Measurements from ENCODE around the gene NRXN2.

NRXN2 gene

DNA sequence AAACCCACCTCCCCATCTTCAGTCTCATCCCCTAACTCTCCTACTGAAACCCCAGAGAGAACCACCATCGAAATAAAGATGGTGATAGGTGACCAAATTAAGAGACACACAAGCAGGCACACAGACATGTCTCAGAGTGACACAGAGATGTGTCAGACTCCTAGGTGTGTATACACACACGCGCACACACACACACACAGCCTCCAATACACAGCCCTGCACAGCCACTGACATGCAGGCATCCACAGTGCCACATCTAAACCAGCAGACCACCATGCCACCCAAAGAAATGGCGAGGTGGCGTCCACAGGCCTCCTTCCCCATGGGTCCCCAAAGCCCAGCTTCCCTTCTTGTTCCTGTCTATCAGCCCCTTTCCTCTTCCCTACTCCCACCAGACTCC, 27.4 kb downstream of the NRXN2 start:
- no peak overlapping the region for H2BK15ac ChIP-seq (ENCODE audit: low read depth, poor library complexity, severe bottlenecking)
- no peak overlapping the region for H3K4ac ChIP-seq (ENCODE audit: low read depth in 1 of 2, low read length in 2 of 2)
- 90% methylated on average over 5 of the region's 5 CpGs for WGBS
- no peak overlapping the region for H2BK12ac ChIP-seq (ENCODE audit: low read length in 2 of 2)
- no peak overlapping the region for H4K91ac ChIP-seq (ENCODE audit: low read length)
- no peak overlapping the region for H3K27ac ChIP-seq (ENCODE audit: low read length, poor library complexity, severe bottlenecking)
- no peak overlapping the region for H2BK5ac ChIP-seq (ENCODE audit: low read depth, low read length, poor library complexity, severe bottlenecking)
- no peak overlapping the region for H3K14ac ChIP-seq (ENCODE audit: low read length in 2 of 2)
- no peak overlapping the region for H2AK5ac ChIP-seq (ENCODE audit: low read length, severe bottlenecking)
- no peak overlapping the region for H3K4me3 ChIP-seq (ENCODE audit: insufficient read depth in 1 of 2, low read depth in 1 of 2, low read length in 2 of 2)
- H3K79me1 ChIP-seq (replicated peaks; ENCODE audit: low read length, poor library complexity, severe bottlenecking), result no peaks in the 10 kb centered on the region
- no peak overlapping the region for H3K23ac ChIP-seq (ENCODE audit: low read length in 2 of 2)
- H3K36me3 ChIP-seq (ENCODE audit: control insufficient read depth in 1 of 2, insufficient read depth in 2 of 2, low read depth in 1 of 2, low read length in 2 of 2), result no peaks in the 10 kb centered on the region
- H3K18ac ChIP-seq (ENCODE audit: low read depth in 1 of 2, low read length in 2 of 2), result no peak overlapping the region
- peaks cover 85 to 88% of the 10 kb centered on the region in 2 experiments for H3K27me3 ChIP-seq (ENCODE audit: control insufficient read depth in 1 of 2, insufficient read depth in 1 of 2, low read length in 2 of 2)
- H3K4me2 ChIP-seq (ENCODE audit: low read length, poor library complexity, severe bottlenecking), result no peak overlapping the region
- H3K9ac ChIP-seq (ENCODE audit: low read length), result no peak overlapping the region
- H3K9me3 ChIP-seq (ENCODE audit: control insufficient read depth, low read length), result no peaks in the 10 kb centered on the region
- no peak overlapping the region for H2BK120ac ChIP-seq (ENCODE audit: low read depth, low read length)
- no peak for DNase-seq
- no peak overlapping the region for H2AFZ ChIP-seq (ENCODE audit: low read depth, low read length)
- peaks cover 6% of the 10 kb centered on the region for H3K4me1 ChIP-seq (ENCODE audit: control insufficient read depth, insufficient read depth, low read depth, low read length)
- no peak overlapping the region for H4K8ac ChIP-seq (ENCODE audit: low read length)

DNA sequence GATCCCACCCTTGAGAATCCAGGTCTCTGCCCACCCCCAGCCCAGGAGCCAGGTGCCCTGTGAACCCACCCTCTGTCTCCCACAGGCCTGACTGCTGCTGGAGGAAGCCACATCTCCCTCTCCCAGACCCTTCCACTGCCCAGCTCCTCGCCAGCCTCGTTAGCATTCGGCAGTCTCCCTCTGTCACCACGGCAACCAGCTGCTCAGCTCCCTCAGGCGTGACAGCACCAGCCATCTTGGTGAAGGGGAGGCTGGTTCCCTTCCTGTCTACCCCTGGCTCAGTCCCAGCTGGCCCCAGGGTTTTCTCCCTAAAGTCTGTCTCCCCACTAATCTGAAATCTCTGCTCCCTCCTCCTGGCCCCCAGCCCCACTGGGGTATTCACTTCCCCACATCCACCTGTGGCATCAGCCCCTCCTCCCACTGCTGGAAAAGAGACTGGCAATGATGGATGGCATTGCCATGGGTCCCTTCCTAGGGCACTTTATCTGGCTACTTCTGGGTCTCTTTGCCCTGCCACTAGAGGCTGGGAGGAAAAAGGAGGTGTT, 28.1 kb downstream of the NRXN2 start:
- 17% methylated on average over 5 of the region's 5 CpGs for WGBS
- Histone ChIP-seq H2BK12ac (ENCODE audit: low read length in 2 of 2) (no peak overlapping the region), H3K4me3 (ENCODE audit: insufficient read depth in 1 of 2, low read depth in 1 of 2, low read length in 2 of 2) (no peak overlapping the region), H3K9ac (ENCODE audit: low read length) (no peak overlapping the region), H3K4ac (ENCODE audit: low read depth in 1 of 2, low read length in 2 of 2) (no peak overlapping the region), H3K23ac (ENCODE audit: low read length in 2 of 2) (no peak overlapping the region), H4K91ac (ENCODE audit: low read length) (no peak overlapping the region), H2BK5ac (ENCODE audit: low read depth, low read length, poor library complexity, severe bottlenecking) (no peak overlapping the region), H3K14ac (ENCODE audit: low read length in 2 of 2) (peak overlapping the region in 1 of 2 experiments; percentile 67), H3K9me3 (ENCODE audit: control insufficient read depth, low read length) (no peaks in the 10 kb centered on the region), H2BK120ac (ENCODE audit: low read depth, low read length) (no peak overlapping the region), H3K18ac (ENCODE audit: low read depth in 1 of 2, low read length in 2 of 2) (no peak overlapping the region), H3K36me3 (ENCODE audit: control insufficient read depth in 1 of 2, insufficient read depth in 2 of 2, low read depth in 1 of 2, low read length in 2 of 2) (no peaks in the 10 kb centered on the region), H3K79me1 (replicated peaks; ENCODE audit: low read length, poor library complexity, severe bottlenecking) (no peaks in the 10 kb centered on the region), H3K27me3 (ENCODE audit: control insufficient read depth in 1 of 2, insufficient read depth in 1 of 2, low read length in 2 of 2) (peaks cover 82 to 85% of the 10 kb centered on the region in 2 experiments), H3K27ac (ENCODE audit: low read length, poor library complexity, severe bottlenecking) (no peak overlapping the region), H3K4me2 (ENCODE audit: low read length, poor library complexity, severe bottlenecking) (no peak overlapping the region), H4K8ac (ENCODE audit: low read length) (no peak overlapping the region), H3K4me1 (ENCODE audit: control insufficient read depth, insufficient read depth, low read depth, low read length) (peaks cover 6% of the 10 kb centered on the region), H2BK15ac (ENCODE audit: low read depth, poor library complexity, severe bottlenecking) (no peak overlapping the region), H2AFZ (ENCODE audit: low read depth, low read length) (no peak overlapping the region), H2AK5ac (ENCODE audit: low read length, severe bottlenecking) (no peak overlapping the region)
- DNase-seq, result no peak

DNA sequence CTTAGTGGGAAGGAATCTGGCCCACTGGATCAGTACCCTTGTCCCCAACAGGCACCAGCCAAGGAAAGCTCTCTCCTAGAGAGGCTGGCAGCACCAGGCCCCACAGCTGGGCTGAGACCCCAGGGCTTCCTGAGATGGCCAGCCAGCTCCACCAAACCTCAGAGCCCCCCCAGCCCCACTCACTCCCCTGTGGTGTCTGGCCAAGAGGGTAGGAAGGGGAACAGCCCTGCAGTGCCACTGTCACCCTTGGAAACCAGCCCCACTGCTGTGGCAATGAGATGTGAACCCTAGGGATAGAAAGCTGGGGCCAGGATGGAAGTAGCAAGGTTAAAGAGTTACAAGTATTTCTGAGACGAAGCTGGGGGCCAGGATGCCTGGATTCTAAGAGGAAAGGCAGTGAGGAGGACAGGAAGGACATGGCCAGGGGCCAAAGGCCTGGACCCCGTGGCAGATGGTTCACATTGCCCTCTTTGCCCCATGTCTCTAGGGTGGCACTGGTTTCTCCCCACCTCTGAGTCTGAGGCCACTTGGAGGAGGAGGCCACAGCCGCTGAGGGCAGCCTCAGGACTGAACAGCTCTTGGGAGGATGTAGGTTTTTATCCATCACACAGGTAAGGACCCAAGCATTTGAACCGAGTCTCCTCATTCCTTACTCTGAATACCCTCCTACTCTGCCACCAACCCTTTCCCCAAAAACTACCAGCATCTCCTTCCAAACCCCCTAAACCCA, 28.8 kb downstream of the NRXN2 start:
- Histone ChIP-seq H2BK120ac (ENCODE audit: low read depth, low read length) (no peak overlapping the region), H3K4me3 (ENCODE audit: insufficient read depth in 1 of 2, low read depth in 1 of 2, low read length in 2 of 2) (no peak overlapping the region), H3K4me1 (ENCODE audit: control insufficient read depth, insufficient read depth, low read depth, low read length) (peaks cover 6% of the 10 kb centered on the region), H2AK5ac (ENCODE audit: low read length, severe bottlenecking) (no peak overlapping the region), H3K14ac (ENCODE audit: low read length in 2 of 2) (no peak overlapping the region), H2AFZ (ENCODE audit: low read depth, low read length) (no peak overlapping the region), H4K8ac (ENCODE audit: low read length) (no peak overlapping the region), H3K9ac (ENCODE audit: low read length) (no peak overlapping the region), H3K36me3 (ENCODE audit: control insufficient read depth in 1 of 2, insufficient read depth in 2 of 2, low read depth in 1 of 2, low read length in 2 of 2) (no peaks in the 10 kb centered on the region), H3K23ac (ENCODE audit: low read length in 2 of 2) (no peak overlapping the region), H3K4me2 (ENCODE audit: low read length, poor library complexity, severe bottlenecking) (no peak overlapping the region), H4K91ac (ENCODE audit: low read length) (no peak overlapping the region), H2BK15ac (ENCODE audit: low read depth, poor library complexity, severe bottlenecking) (no peak overlapping the region), H3K18ac (ENCODE audit: low read depth in 1 of 2, low read length in 2 of 2) (no peak overlapping the region), H3K27ac (ENCODE audit: low read length, poor library complexity, severe bottlenecking) (no peak overlapping the region), H3K27me3 (ENCODE audit: control insufficient read depth in 1 of 2, insufficient read depth in 1 of 2, low read length in 2 of 2) (peaks cover 79 to 84% of the 10 kb centered on the region in 2 experiments), H3K79me1 (replicated peaks; ENCODE audit: low read length, poor library complexity, severe bottlenecking) (no peaks in the 10 kb centered on the region), H2BK5ac (ENCODE audit: low read depth, low read length, poor library complexity, severe bottlenecking) (no peak overlapping the region), H3K9me3 (ENCODE audit: control insufficient read depth, low read length) (no peaks in the 10 kb centered on the region), H3K4ac (ENCODE audit: low read depth in 1 of 2, low read length in 2 of 2) (no peak overlapping the region), H2BK12ac (ENCODE audit: low read length in 2 of 2) (no peak overlapping the region)
- 69% methylated on average over 4 of the region's 4 CpGs for WGBS
- no peak for DNase-seq

DNA sequence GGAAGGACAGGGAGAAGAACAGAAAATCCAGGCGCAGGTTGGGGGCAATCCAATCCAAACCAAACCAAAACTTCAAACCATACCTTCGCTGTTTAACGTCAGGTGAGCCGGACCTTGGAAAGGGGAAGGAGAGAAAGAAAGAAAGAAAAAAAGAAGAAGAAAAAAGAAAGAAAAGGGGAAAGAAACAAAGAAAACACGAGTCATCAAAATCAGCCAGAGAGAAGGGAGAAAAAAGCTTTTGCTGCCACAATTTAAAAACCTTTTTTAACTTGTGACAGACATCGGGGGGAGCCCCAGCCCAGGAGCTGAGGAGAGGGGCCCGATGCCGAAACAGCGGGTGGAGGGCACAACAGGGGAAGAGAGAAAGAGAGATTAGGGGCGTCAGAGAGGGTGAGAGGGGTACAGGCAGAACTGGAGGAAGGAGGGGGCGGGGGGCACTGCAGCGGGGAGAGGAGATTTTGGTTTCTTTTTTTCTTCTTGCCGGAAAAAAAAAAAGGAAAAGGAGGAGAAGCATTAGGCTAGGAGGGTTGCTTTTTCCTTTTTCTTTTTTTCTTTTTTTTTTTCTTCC, 30.1 kb downstream of the NRXN2 start:
- Histone ChIP-seq H2AK5ac (ENCODE audit: low read length, severe bottlenecking) (no peak overlapping the region), H2BK120ac (ENCODE audit: low read depth, low read length) (no peak overlapping the region), H3K18ac (ENCODE audit: low read depth in 1 of 2, low read length in 2 of 2) (no peak overlapping the region), H3K4me2 (ENCODE audit: low read length, poor library complexity, severe bottlenecking) (no peak overlapping the region), H3K79me1 (replicated peaks; ENCODE audit: low read length, poor library complexity, severe bottlenecking) (no peaks in the 10 kb centered on the region), H3K4ac (ENCODE audit: low read depth in 1 of 2, low read length in 2 of 2) (no peak overlapping the region), H3K36me3 (ENCODE audit: control insufficient read depth in 1 of 2, insufficient read depth in 2 of 2, low read depth in 1 of 2, low read length in 2 of 2) (no peaks in the 10 kb centered on the region), H4K8ac (ENCODE audit: low read length) (no peak overlapping the region), H3K23ac (ENCODE audit: low read length in 2 of 2) (no peak overlapping the region), H3K4me1 (ENCODE audit: control insufficient read depth, insufficient read depth, low read depth, low read length) (peaks cover 9% of the 10 kb centered on the region), H3K9me3 (ENCODE audit: control insufficient read depth, low read length) (no peaks in the 10 kb centered on the region), H3K27ac (ENCODE audit: low read length, poor library complexity, severe bottlenecking) (no peak overlapping the region), H3K27me3 (ENCODE audit: control insufficient read depth in 1 of 2, insufficient read depth in 1 of 2, low read length in 2 of 2) (peaks cover 71 to 80% of the 10 kb centered on the region in 2 experiments), H2BK15ac (ENCODE audit: low read depth, poor library complexity, severe bottlenecking) (no peak overlapping the region), H4K91ac (ENCODE audit: low read length) (no peak overlapping the region), H2BK12ac (ENCODE audit: low read length in 2 of 2) (no peak overlapping the region), H3K14ac (ENCODE audit: low read length in 2 of 2) (no peak overlapping the region), H2BK5ac (ENCODE audit: low read depth, low read length, poor library complexity, severe bottlenecking) (no peak overlapping the region), H3K9ac (ENCODE audit: low read length) (no peak overlapping the region), H3K4me3 (ENCODE audit: insufficient read depth in 1 of 2, low read depth in 1 of 2, low read length in 2 of 2) (no peak overlapping the region), H2AFZ (ENCODE audit: low read depth, low read length) (no peak overlapping the region)
- WGBS, result 35% methylated on average over 12 of the region's 13 CpGs
- no peak for DNase-seq

Data from mesenchymal stem cell (in vitro differentiated cells and primary cell).